Hepatocyte (in vitro differentiated cells): Measurements from ENCODE around the gene KCTD15. TPM values are rescaled to one million over a fixed set of nuclear protein-coding genes. Genes with fewer than 3 reads are reported as not detected.

Experiments used
- DNase-seq: peaks from one replicate; pipeline ENCODE4 v3.0.0-alpha.2; 2016; ENCODE audit warnings: low spot score
- H2AFZ ChIP-seq: fragments of 200-600 bp; sonication (generic); 2 replicates; pipeline ENCODE4 v1.6.0; 2016; ENCODE audit warnings: antibody characterized with exemption, mild to moderate bottlenecking
- H3K27ac ChIP-seq: fragments of 200-600 bp; sonication (generic); 2 replicates; pipeline ENCODE4 v1.5.1; 2016; ENCODE audit warnings: mild to moderate bottlenecking
- H3K27me3 ChIP-seq: fragments of 200-600 bp; sonication (generic); 2 replicates; pipeline ENCODE4 v1.6.1; 2016
- H3K36me3 ChIP-seq: fragments of 200-600 bp; sonication (generic); replicated peaks from 2 replicates; pipeline ENCODE4 v1.5.1; 2016; ENCODE audit warnings: low read depth; ENCODE audit not compliant: insufficient read depth
- H3K4me1 ChIP-seq: fragments of 200-600 bp; sonication (generic); 2 replicates; pipeline ENCODE4 v1.5.1; 2016; ENCODE audit warnings: mild to moderate bottlenecking, moderate library complexity; ENCODE audit not compliant: insufficient read depth
- H3K4me2 ChIP-seq: fragments of 200-600 bp; sonication (generic); 2 replicates; pipeline ENCODE4 v1.6.0; 2016
- H3K4me3 ChIP-seq: fragments of 200-600 bp; sonication (generic); 2 replicates; pipeline ENCODE4 v1.5.1; 2016; ENCODE audit warnings: mild to moderate bottlenecking
- H3K79me2 ChIP-seq: fragments of 200-600 bp; sonication (generic); 2 replicates; pipeline ENCODE4 v1.6.0; 2017; ENCODE audit warnings: mild to moderate bottlenecking
- H3K9me2 ChIP-seq: fragments of 200-600 bp; sonication (generic); replicated peaks from 2 replicates; pipeline ENCODE4 v1.6.0; 2017; ENCODE audit warnings: mild to moderate bottlenecking; ENCODE audit not compliant: insufficient read depth
- H3K9me3 ChIP-seq: fragments of 200-600 bp; sonication (generic); 2 replicates; pipeline ENCODE4 v1.5.1; 2016; ENCODE audit warnings: low read depth, mild to moderate bottlenecking
- H4K20me1 ChIP-seq: fragments of 200-600 bp; sonication (generic); 2 replicates; pipeline ENCODE4 v1.6.0; 2016; ENCODE audit warnings: mild to moderate bottlenecking; ENCODE audit not compliant: insufficient read depth, poor library complexity, severe bottlenecking
- EZH2 ChIP-seq: fragments of 200-600 bp; sonication (generic); IDR thresholded peaks from 2 replicates; pipeline ENCODE4 v1.6.1; 2016; ENCODE audit warnings: antibody characterized with exemption, mild to moderate bottlenecking, borderline replicate concordance
- EZH2phosphoT487 ChIP-seq: fragments of 200-600 bp; sonication (generic); IDR thresholded peaks from one replicate; pipeline ENCODE4 v1.6.1; 2018; ENCODE audit warnings: antibody characterized with exemption, mild to moderate bottlenecking, low read depth, moderate library complexity; ENCODE audit not compliant: unreplicated experiment, severe bottlenecking
- WGBS: methylation state at CpG from one replicate; pipeline ENCODE4 v1.1.6; 2016; ENCODE audit warnings: low lambda C conversion rate; ENCODE audit errors: missing lambda C conversion rate; 5-methylcytosine and 5-hydroxymethylcytosine counted together
- polyA plus RNA-seq: library from polyadenylated mRNA; unstranded; fragments of >200 nt; fragmentation: Nextera tagmentation; extraction: Ambion mirVana; gene quantifications from 2 replicates; pipeline ENCODE4 v1.2.1, GENCODE V29; 2016
- total RNA-seq: library from RNA; depleted of rRNA; stranded (reverse); fragments of >200 nt; gene quantifications from 2 replicates; pipeline ENCODE4 v1.2.3, GENCODE V29; 2014
- TF ChIP-seq, protein P1 (sequence below): fragments of 200-600 bp; sonication (generic); IDR thresholded peaks from 2 replicates; pipeline ENCODE4 v1.5.1; 2016; ENCODE audit warnings: antibody characterized with exemption, mild to moderate bottlenecking; ENCODE audit not compliant: poor library complexity

KCTD15 gene
- total and polyA plus RNA-seq, 2 experiments from 2014 or later = 10.1 to 55.8 TPM

DNA sequence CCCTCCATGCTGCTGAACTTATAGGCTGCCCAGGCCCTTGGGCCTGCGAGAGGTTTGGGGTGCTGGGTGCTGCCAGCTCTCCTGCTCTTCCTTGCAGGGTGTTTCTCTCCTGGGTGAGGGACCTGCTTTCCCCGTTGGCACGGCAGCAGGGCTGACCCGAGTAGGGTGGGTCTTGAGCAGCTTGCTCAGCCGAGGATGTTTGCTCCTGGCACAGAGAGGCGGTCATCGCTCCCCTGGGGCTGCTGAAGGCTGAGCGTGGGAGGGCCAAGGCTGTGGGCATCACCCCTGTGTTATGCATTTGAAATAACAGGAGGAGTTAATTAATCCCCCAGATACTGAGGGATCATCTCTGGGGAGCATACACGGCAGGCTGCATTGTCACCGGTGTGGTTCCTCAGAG lies 5.3 kb downstream of the KCTD15 start:
- no peak overlapping the region for H3K27ac ChIP-seq
- no peak for TF ChIP-seq EZH2phosphoT487
- TF ChIP-seq, protein P1, sequence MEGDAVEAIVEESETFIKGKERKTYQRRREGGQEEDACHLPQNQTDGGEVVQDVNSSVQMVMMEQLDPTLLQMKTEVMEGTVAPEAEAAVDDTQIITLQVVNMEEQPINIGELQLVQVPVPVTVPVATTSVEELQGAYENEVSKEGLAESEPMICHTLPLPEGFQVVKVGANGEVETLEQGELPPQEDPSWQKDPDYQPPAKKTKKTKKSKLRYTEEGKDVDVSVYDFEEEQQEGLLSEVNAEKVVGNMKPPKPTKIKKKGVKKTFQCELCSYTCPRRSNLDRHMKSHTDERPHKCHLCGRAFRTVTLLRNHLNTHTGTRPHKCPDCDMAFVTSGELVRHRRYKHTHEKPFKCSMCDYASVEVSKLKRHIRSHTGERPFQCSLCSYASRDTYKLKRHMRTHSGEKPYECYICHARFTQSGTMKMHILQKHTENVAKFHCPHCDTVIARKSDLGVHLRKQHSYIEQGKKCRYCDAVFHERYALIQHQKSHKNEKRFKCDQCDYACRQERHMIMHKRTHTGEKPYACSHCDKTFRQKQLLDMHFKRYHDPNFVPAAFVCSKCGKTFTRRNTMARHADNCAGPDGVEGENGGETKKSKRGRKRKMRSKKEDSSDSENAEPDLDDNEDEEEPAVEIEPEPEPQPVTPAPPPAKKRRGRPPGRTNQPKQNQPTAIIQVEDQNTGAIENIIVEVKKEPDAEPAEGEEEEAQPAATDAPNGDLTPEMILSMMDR = no peak
- no peak for TF ChIP-seq EZH2
- H3K4me3 ChIP-seq = no peak overlapping the region
- no peaks in the 10 kb centered on the region for H3K4me1 ChIP-seq
- no peaks in the 10 kb centered on the region for H3K9me2 ChIP-seq
- 95% methylated on average over 10 of the region's 10 CpGs for WGBS
- peaks cover 2% of the 10 kb centered on the region for H4K20me1 ChIP-seq
- no peak overlapping the region for H3K4me2 ChIP-seq
- H3K9me3 ChIP-seq = no peaks in the 10 kb centered on the region
- no peak for DNase-seq
- H2AFZ ChIP-seq = no peak overlapping the region
- peaks cover 23% of the 10 kb centered on the region for H3K79me2 ChIP-seq
- H3K36me3 ChIP-seq = no peaks in the 10 kb centered on the region
- no peaks in the 10 kb centered on the region for H3K27me3 ChIP-seq

DNA sequence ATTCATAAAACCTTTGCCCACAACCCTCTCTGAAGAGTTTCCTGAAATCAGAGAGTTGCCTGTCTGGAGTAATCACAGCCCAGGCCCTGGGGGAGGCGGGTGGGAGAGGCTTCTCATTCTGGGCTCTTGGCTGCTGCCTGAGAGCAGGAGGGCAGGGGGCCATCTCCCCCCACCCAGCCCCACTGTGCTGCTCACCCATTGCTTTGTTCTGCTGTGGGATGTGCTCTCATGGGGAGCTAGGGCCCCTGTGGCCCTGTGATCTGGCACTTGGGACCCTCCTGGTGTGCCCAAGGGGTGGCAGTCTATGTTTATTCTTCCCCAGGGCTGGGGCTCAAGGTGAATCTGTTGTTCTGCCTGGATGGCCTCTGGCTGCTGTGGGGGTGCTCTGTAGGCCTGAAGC lies 6.1 kb downstream of the KCTD15 start:
- Histone ChIP-seq H3K4me2 (no peak overlapping the region), H3K36me3 (no peaks in the 10 kb centered on the region)

DNA sequence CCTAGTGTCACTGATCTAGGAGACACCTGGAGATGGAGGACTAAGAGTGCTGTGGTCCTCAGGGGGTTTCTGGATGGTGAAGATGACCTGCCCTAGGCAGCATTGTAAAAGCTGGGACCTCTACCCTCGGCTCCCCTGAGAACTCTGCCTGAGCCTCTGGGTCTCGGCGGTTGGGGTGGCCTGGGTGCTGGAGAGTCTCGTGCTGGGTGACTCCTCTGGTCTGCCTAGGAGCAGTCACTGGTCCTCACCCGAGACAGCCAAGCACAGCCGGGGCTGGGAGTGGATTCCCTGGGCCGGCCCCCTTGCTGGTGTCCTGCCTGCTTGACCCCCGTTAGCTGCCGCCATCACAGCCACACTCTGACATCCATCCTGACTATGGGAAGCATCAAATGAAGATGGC lies 6.7 kb downstream of the KCTD15 start:
- H3K36me3 ChIP-seq = no peaks in the 10 kb centered on the region
- TF ChIP-seq EZH2phosphoT487 (no peak), EZH2 (no peak)
- TF ChIP-seq, protein P1 = no peak

More for the DNA sequence above, 6.1 kb downstream of the KCTD15 start:
- H3K4me1 ChIP-seq = no peaks in the 10 kb centered on the region
- H3K9me3 ChIP-seq = no peaks in the 10 kb centered on the region
- no peak overlapping the region for H3K4me3 ChIP-seq
- H3K27me3 ChIP-seq = no peaks in the 10 kb centered on the region
- H2AFZ ChIP-seq = no peak overlapping the region
- H3K9me2 ChIP-seq = no peaks in the 10 kb centered on the region
- no peak for DNase-seq
- WGBS = 88% methylated on average over 1 of the region's 1 CpG
- H3K27ac ChIP-seq = no peak overlapping the region
- TF ChIP-seq EZH2phosphoT487 (no peak), EZH2 (no peak)
- TF ChIP-seq, protein P1 = no peak
- H3K79me2 ChIP-seq = peaks cover 23% of the 10 kb centered on the region
- H4K20me1 ChIP-seq = peaks cover 2% of the 10 kb centered on the region

More for the DNA sequence above, 6.7 kb downstream of the KCTD15 start:
- no peak overlapping the region for H3K4me2 ChIP-seq
- H3K9me2 ChIP-seq = no peaks in the 10 kb centered on the region
- no peak for DNase-seq
- WGBS = 92% methylated on average over 8 of the region's 9 CpGs
- H2AFZ ChIP-seq = no peak overlapping the region
- H3K4me1 ChIP-seq = no peaks in the 10 kb centered on the region
- H3K27ac ChIP-seq = no peak overlapping the region
- H4K20me1 ChIP-seq = peaks cover 2% of the 10 kb centered on the region
- H3K79me2 ChIP-seq = peaks cover 23% of the 10 kb centered on the region
- no peak overlapping the region for H3K4me3 ChIP-seq
- H3K9me3 ChIP-seq = no peaks in the 10 kb centered on the region
- no peaks in the 10 kb centered on the region for H3K27me3 ChIP-seq
